HG02973 (cell line): Measurements from ENCODE around the gene CEMIP.

Experiments used
- ATAC-seq: cut with Tn5 transposase; IDR thresholded peaks from one replicate; pipeline ENCODE4 v1.9.1; 2021; ENCODE audit warnings: moderate library complexity; ENCODE audit not compliant: unreplicated experiment

Gene CEMIP

DNA sequence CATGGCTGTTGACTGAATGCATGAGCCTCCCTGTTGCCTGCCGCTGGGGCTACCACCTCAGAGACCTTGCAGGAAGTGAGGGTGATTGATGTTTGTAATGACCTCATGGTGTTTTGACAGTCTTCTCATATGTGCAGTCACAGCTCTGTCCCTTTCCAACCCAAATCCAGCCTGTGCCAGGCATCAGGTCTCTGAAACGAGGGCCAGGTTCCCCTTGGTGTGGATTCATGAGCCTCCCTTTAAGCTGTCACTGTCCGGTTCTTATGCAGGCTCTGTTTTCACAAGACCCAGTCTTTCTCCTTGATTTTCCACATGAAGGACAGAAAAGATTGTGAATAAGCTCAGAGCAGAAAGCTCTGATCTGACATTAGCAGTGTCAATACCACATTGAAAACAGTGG lies 43.1 kb downstream of the CEMIP start:
- no peak for ATAC-seq

DNA sequence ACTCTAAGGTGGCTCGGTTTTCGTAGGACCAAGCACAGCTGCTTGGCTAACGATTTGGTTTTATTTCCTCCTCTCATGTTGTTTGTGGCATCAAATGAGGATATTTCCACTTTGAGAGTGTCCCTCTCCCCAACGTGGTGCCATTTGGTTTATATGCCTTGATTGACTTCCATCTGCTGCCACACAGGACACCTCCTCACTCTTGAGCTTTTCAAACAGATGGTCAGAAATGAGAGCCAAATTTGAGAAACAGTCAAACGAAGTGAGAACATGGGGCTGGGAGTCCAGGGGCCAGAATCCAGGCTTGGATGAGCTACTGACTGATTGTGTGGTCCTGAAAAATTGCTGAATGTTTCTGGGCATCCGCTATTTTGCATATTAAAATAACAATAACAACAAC lies 43.5 kb downstream of the CEMIP start:
- ATAC-seq = no peak

DNA sequence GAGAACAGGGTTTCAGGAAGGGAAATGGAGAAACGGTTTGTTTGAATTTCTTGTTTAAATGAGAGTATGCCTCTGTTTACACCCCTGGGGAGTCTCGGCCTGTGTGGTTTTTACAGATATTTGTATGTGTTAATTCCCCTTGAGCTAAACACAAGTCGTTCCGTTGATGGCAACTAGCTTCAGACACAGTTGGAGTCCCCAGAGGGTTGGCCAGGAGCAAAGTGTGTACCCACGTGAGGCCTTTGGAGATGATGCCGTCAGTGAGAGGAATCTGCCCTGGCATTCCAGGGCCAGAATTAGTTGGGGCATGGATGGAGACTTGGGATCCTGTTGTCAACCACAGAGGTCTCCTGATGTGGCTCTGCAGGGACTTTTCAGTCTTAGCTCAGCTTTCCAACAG lies 44.0 kb downstream of the CEMIP start:
- ATAC-seq = no peak

DNA sequence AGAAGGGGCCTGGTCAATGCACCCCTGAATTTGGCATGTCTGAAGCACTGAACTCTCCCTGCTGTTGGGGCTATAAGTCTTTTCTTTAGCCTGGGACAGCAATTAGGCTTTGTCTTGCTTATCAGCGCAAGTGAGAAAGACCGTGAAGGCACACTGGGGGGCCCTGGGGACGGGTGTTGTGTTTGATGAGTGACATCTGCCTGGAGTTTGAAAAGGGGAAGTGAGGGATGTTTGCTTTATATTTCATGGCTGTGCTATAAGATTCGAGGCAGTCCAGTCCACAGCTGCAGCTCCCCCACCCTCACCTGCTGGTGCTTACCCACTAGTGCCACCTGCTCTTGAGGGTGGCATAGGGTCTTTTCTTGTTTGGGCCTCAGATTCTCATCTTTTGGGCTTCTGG lies 44.8 kb downstream of the CEMIP start:
- ATAC-seq = no peak

DNA sequence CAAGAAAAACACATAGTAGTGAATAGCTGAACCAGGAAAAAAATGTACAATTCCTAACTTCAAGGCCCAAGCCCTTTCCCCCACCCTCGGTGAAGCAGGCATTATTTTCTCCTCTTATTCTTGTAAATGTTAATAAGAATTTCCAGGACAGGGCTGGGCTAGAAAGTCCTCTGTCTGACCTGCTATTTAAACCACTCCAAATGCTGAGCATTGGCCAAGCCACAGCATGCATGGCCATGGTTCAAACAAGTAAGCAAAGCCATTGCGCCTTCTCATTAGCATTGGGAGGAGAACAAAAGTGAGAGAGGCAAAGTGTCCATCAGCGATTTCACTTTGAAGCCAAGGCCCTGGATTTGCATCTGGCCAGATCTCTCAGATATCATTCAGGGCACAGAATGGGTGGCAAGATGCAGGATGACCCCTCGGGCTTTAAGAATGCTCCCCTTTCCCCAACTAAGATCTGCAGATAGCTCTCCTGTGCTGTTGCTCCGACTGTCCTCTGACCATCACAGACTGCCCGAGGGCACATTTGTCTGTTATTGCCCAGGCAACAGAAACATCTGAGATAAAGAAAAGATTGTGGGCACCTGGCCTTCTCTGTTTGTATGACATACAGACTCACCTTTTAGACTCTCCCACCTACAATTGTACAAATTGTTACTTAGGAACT lies 46.3 kb downstream of the CEMIP start:
- no peak for ATAC-seq

DNA sequence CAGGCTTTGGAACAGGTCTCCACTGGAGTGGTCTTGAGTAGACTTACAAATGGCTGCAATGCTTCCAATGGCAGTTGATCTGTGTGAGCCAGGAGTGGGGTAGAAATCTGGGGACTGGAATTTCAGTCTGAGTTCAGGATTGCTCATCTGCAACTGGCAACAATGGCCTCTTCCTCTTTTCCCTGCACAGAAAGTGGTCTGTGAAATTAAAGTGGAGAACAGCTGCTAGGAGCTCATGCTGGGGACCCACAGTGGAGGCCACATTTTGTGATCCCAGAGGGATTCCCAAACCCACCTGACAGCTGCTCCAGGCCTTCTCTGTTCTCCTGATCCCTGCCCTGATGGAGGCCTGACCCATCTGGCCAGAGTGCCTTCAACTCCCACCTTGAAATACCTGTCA lies 49.6 kb downstream of the CEMIP start:
- no peak for ATAC-seq

DNA sequence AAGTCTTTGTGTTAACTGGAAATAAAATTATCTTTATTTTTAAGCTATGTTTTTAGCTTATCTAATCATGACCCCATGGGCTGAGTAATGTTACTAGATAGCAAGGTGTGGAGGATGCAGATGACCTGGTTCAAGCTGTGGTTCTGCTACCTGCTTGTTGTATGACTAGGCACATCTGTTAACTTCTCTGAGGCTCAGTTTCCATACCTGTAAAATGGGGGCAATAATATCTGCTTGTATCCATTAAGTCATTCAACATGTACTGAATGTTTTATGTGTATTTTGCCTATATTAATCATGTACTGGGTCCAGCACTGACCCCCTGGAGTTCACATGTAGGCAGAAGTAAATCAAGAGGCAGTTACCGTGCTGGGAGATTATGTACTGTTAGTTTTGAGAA lies 51.5 kb downstream of the CEMIP start:
- ATAC-seq = no peak

DNA sequence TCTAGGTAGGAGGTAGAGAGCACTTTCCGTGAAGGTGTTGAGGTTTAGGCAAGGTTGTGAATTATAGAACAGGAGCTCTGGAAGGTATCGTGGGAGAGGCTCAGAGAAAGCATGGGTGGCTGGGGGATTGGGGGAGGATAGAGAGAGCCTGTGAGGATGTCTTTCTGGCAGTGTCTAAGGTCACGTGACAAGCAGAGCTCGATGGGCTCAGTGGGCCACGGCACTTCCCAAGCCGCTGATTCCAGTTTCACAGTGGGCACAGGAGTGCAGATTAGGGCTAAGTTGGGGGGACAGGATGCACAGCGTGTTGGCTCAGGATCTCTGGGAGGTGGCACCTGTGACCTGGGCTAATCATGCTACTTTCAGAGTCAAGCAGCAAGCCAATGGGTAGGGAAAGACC lies 52.0 kb downstream of the CEMIP start:
- ATAC-seq = no peak

DNA sequence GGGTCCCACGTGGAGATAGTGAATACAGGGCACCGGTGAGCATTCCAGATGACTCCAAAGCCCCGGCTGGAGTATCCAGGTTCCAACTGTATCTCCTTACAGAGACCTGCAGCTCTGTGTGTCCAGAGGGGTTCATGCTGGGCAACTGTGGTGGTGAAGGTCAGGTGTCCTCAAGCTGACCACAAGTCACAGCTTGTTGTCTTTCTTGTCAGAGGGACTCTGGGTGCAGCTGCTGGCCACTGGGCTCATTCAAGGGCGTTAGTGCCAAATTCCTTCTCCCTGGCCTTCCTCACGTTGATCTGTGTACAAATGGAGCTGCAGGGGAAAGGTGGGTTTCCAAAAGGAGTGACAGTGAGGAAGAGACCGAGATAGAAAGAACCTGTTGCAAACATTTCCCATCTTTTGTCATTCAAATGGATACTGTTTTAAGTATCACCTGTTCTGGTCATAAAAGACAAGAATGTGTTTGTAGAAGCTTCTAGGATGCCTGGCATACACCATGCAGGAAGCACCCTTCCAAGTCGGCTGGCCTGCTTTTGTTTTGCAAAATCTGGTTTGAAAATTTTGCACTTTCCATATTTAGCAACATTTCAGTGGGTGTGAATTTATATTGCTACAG lies 52.5 kb downstream of the CEMIP start:
- no peak for ATAC-seq

DNA sequence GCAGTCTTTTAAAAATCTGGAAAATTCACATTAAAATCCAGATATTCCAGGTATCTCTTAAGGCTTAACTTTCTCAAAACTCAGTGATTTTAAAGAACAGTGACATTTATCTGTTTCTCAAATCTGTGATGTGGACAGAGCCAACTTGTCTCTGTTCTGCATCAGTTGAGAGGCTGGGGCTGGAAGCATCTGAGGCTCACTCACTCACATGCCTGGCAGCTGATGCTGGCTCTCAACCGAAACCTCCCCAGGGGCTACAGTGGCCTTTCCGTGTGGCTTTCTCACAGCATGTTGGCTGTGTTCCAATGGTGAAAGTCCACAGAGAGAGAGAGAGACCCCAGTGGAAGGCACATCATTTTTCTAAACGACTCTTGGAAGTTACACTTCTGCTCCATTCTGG lies 53.5 kb downstream of the CEMIP start:
- ATAC-seq = no peak

DNA sequence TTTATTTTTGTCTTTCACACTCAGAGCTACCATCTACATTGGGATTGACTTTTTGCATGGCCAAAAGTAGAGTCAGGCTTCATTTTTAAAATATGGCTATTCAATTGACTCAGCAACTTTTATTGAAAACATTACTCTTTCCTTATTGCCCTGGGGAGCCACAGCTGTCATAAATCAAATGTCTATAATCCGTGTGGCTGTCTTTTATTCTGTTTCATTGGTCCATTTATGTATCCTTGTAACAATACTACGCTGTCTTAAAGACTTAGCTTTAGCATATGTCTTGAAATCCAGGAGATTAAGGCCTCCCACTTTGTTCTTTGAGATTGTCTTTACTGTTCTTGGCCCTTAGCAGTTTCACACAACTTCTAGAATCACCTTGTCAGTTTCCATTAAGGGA lies 55.2 kb downstream of the CEMIP start:
- no peak for ATAC-seq

DNA sequence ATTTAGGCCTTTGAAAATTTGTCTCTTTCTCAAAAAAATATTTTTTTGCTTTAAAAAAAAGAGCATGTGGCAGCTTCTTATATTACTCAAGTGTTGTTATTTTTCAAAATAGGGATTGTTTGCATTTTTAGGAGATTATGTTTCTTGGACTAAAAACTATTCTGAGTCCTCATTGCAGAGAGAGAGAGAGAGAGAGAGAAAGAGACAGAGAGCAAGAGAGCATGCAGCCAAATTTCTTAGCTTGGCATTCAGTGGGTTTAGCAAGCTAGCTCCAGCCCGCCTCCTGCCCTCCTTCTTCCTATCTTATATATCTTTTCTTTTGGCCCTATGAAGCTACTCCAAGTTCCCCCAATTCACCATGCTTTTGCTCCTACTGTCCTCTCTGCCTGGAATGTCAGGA lies 55.7 kb downstream of the CEMIP start:
- no peak for ATAC-seq

DNA sequence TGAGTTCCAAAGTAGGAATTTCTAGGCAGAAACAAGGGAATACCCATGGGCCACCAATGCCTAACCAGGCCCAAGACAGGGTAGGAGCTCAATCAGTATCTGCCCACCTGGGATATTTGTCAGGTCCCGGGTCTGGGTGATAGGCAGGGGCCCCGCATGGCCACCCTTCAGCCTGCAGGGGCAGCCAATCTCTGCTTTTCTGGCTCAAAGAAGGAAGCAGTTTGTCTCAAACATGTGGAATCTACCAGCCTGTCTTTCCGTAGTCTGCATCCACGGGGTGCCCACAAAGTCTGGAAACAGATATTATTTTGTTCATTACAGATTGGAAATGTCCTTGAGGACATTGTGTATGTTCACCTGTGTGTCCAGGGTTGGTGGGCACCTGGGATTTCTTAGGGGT lies 56.2 kb downstream of the CEMIP start:
- ATAC-seq = no peak

DNA sequence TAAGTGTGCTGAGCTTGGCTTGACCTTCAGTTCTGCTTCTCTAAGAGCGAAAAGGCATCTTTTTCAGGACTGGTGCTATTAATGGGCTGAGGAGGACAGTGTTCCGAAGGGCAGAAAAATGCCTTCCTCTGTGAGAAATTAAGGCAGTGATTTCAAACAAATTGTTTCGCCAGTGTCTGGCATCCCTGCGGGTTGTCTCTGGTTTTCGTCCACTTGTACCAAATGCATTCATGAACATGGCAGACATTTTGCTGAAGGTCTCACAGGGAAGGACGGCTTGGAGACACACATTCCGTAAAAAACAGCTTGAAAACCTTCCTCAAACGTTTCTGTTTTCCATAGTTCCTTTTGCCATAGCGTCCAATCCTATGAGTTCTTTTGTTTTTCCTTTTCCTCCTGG lies 57.1 kb downstream of the CEMIP start:
- ATAC-seq = no peak

DNA sequence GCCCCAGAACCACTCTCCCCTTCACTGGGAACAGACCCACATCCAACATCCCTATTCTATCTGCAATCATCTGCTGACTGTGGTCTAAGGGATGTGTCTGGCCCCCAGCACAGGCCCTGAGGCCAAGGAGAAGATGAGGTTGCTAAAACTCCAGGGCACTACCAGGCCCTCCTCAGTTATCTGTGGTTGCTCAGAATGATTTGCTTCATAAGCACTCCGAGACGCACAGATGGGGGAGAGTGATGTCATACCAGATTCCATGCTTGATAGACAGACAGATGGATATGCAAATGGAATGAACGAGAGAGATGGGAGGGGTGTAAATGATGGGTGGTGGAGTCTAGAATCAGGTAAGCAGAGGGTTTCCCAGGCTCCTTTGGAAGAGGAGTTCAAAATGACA lies 57.8 kb downstream of the CEMIP start:
- ATAC-seq = no peak

DNA sequence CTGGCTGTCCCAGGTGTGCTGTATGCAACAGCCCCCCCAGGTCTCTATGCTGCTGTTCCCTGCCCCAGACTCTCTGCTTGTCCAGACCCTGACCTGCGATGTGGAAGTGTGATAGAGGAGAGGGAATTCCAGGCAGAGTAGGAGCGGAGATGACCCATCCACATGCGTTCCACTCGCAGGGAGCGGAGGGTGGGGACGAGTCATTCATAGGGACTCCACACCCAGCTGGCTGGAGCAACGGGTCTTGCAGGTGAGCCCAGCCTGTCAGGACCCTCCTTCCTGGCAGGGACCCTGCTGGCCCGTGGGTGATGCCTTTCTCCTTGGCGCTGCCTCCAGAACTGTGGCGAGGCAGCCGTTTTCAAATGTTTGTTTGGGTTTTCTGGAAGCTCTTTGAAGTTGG lies 58.8 kb downstream of the CEMIP start:
- no peak for ATAC-seq

DNA sequence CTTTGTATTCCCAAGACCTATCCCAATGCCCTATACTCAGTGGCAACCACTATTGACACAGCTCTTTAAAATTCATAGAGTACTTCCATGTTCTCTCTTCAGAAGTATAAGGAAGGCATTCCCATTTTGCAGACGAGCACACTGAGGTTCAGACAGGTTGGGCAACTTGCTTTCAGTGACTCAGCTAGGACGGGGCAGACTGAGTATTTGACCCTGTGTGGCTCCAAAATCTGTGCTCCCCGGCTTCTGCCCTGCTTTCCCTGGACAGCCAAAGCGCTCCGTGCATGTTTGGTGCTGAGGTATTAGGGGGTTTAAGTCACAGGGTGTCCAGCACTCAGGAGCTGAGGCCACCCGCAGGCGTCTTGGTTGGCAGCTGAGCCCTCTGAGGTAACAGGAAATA lies 59.5 kb downstream of the CEMIP start:
- ATAC-seq = no peak

DNA sequence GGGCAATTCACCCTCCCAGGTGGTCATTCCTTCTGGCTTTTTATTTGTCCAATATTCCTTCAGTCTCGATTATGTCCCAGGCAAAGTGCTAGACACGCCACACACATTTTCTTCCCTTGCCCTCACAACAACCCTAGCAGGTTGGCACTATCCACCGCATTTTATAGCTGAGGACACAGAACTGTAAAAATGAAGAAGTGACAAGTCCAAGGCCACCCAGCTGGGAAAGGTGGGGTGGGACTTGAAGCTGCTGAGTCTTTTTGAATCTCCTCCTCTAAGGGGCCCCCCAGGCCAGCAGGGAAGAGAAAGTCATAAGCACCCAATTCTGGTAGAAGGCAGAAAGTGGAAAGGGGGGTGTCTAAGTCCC lies 60.6 kb downstream of the CEMIP start:
- ATAC-seq = no peak

DNA sequence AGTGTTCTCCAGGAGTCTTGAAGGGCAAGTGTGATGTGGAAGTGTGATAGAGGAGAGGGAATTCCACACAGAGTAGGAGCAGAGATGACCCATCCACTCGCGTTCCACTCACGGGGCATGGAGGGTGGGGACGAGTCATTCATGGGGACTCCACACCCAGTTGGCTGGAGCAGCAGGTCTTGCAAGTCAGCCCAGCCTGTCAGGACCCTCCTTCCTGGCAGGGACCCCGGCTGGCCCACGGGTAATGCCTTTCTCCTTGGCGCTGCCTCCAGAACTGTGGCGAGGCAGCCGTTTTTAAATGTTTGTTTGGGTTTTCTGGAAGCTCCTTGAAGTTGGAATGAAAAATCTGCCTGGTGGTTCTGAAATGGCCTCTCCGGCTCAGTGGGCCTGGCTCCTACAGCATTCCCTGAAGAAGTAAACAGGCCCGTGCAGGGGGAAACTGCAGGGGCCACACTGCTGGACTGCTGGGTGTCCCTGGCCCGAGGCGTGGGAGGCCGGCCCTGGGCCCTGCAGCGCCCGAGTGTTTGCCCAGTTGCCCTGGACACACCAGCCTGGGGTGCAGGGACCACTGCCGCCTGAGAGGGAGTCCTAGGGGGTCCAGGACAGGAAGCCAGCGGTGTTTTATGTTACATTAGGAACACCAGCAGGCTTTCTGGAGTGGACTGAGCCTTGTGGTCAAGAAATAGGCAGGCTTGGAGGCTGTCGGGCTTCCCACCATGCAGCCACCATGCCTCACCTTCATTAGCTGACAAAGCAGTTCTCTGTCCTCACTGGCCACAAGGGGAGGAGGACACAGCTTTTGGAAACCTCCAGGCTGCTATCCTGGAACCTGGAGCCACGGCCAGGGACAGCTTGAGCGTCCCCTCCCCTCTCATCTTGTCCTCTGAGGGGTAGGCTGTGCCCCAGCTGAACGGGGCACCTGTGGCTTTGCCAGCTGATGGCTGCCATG lies 61.3 kb downstream of the CEMIP start:
- no peak for ATAC-seq

DNA sequence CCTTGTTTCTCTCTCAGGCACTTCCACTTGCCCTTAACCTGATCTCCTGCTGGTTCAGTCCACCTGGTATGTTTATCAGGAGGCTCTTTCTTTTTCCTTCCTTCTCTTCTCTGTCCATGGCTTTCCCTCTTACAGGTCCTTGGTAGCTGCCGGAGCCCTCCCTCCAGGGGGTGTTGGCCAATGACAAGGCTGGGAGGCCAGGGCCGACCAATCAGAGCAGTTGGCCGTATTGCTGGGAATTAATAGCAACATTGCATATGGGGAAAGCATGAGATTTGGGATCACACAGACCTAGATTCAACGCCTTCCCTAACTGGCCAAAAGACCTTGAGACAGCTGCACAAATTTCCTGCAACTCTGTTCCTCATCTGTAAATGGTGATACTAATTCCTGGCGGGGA lies 62.4 kb downstream of the CEMIP start:
- ATAC-seq = no peak

DNA sequence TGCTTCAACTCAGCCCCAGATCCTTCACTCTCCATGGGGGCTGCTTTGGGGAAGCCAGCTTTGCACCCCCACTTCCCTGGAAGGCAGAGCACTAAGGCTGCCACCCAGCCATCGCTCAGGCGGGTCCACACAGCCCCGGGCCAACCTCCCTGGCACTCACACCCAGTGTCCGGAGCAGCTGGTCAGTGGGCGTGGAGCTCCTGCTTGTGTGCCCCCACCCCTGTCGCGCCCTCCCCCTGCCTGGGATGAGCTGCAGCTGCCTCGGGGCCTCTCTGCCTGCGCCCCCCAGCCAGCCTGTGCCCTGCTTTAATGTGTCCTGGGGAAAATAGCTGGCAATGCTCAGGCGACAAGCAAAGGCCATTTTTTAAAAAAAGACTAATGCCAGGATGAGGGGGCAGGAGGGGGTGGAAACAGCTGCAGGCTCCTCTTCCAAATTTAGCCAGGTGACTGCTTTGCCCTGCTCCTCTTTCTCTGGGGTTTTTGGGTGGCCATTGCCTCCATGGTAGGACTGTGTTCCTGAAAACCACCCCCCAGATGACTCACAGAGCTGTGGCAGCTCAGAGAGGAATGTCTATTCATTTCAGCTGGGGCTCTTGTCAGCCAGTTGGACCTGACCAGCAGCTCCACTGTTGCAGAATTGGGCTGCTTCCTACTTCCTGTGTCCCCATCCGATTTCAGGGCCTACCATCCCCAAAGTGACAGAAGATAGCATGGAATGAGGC lies 65.0 kb downstream of the CEMIP start:
- ATAC-seq = no peak
